Endodermal cell (in vitro differentiated cells): Measurements from ENCODE around the gene AP3S2. TPM values are rescaled to one million over a fixed set of nuclear protein-coding genes. Genes with fewer than 3 reads are reported as not detected.

Source experiments
- DNase-seq: peaks from one replicate; pipeline ENCODE4 v3.0.0-alpha.2; 2017
- H3K27ac ChIP-seq: 2 replicates; pipeline ENCODE4 v1.5.1; 2013; ENCODE audit warnings: mild to moderate bottlenecking, low read depth, low read length, moderate library complexity
- H3K27me3 ChIP-seq: 2 replicates; pipeline ENCODE4 v1.6.1; 2013; ENCODE audit warnings: mild to moderate bottlenecking, low read length, moderate library complexity; ENCODE audit not compliant: insufficient read depth, control insufficient read depth, poor library complexity, severe bottlenecking
- H3K36me3 ChIP-seq: 2 replicates; pipeline ENCODE4 v1.7.0; 2013; ENCODE audit warnings: mild to moderate bottlenecking, low read length, moderate library complexity; ENCODE audit not compliant: control insufficient read depth, insufficient read depth
- H3K4me1 ChIP-seq: one replicate; pipeline ENCODE4 v1.7.0; 2013; ENCODE audit warnings: low read length; ENCODE audit not compliant: control insufficient read depth, insufficient read depth
- H3K4me3 ChIP-seq: 2 replicates; pipeline ENCODE4 v1.5.1; 2013; ENCODE audit warnings: mild to moderate bottlenecking, low read length, moderate library complexity
- H3K9ac ChIP-seq: 2 replicates; pipeline ENCODE4 v1.6.1; 2013; ENCODE audit warnings: mild to moderate bottlenecking, low read length, moderate library complexity; ENCODE audit not compliant: poor library complexity, severe bottlenecking; ENCODE audit errors: extremely low read depth
- H3K9me3 ChIP-seq: 2 replicates; pipeline ENCODE4 v1.6.1; 2013; ENCODE audit warnings: mild to moderate bottlenecking, low read length, moderate library complexity; ENCODE audit not compliant: control insufficient read depth
- H3K27ac Mint-ChIP-seq: 2 replicates; pipeline ENCODE4 v1.8.0; 2020; ENCODE audit warnings: mixed read lengths
- H3K27me3 Mint-ChIP-seq: 2 replicates; pipeline ENCODE4 v1.8.0; 2021; ENCODE audit warnings: mild to moderate bottlenecking, mixed read lengths; ENCODE audit not compliant: insufficient read depth
- H3K36me3 Mint-ChIP-seq: 2 replicates; pipeline ENCODE4 v1.8.0; 2020; ENCODE audit warnings: low read depth, mixed read lengths
- H3K4me1 Mint-ChIP-seq: 2 replicates; pipeline ENCODE4 v1.8.0; 2020; ENCODE audit warnings: mixed read lengths
- H3K4me3 Mint-ChIP-seq: 2 replicates; pipeline ENCODE4 v1.8.0; 2020; ENCODE audit warnings: mild to moderate bottlenecking, moderate library complexity, mixed read lengths
- H3K9me3 Mint-ChIP-seq: 2 replicates; pipeline ENCODE4 v1.8.0; 2020; ENCODE audit warnings: mild to moderate bottlenecking, mixed read lengths
- CTCF ChIP-seq: fragments of 200-600 bp; sonication (generic); conservative IDR thresholded peaks from 2 replicates; pipeline ENCODE4 v1.5.0; 2021; ENCODE audit warnings: antibody characterized with exemption, mild to moderate bottlenecking
- WGBS, 2 experiments: methylation state at CpG; one replicate each; pipeline versions ENCODE4 v1.1.5 to v1.1.7; 2013; ENCODE audit warnings: missing lambda C conversion rate in 2 of 2, mixed read lengths in 1 of 2; ENCODE audit not compliant: insufficient coverage in 1 of 2, insufficient read length in 1 of 2; 5-methylcytosine and 5-hydroxymethylcytosine counted together
- total RNA-seq, 2 donors: library from RNA; stranded (reverse); fragmentation: NEBNext Ultra II Directional in 1 of 2; extraction: Animal tissue kit (Norgen Biotek cat#: 25700) in 1 of 2; gene quantifications; 2 replicates in 1 of 2; 3 replicates in 1 of 2; pipeline ENCODE4 v1.2.1, GENCODE V29; 2021

AP3S2 gene
- total RNA-seq, 2 donors from 2014 or later = 39.5 to 54.4 TPM

GRCh38 chr15:89810837-89811236 is 83.0 kb downstream of the AP3S2 start:
- Histone ChIP-seq H3K4me1 (peaks cover 4% of the 10 kb centered on the region), H3K27me3 (peaks cover 34% of the 10 kb centered on the region), H3K4me3 (no peak overlapping the region), H3K36me3 (no peaks in the 10 kb centered on the region), H3K9ac (no peak overlapping the region), H3K27ac (no peak overlapping the region), H3K9me3 (peaks cover 6% of the 10 kb centered on the region)
- H3K27ac Mint-ChIP-seq = no peak overlapping the region
- peaks cover 12% of the 10 kb centered on the region for H3K4me1 Mint-ChIP-seq
- no peaks in the 10 kb centered on the region for H3K36me3 Mint-ChIP-seq
- no peak overlapping the region for H3K4me3 Mint-ChIP-seq
- WGBS, 2 experiments = 89 to 97% methylated on average over 4 to 7 of the region's 7 CpGs
- H3K9me3 Mint-ChIP-seq = peaks cover 9% of the 10 kb centered on the region
- no peak for TF ChIP-seq CTCF
- H3K27me3 Mint-ChIP-seq = peaks cover 47% of the 10 kb centered on the region
- no peak for DNase-seq

- H3K27me3 ChIP-seq = peaks cover 24% of the 10 kb centered on the region
- no peak overlapping the region for H3K27ac ChIP-seq
- H3K4me1 ChIP-seq = peaks cover 4% of the 10 kb centered on the region
- no peak overlapping the region for H3K9ac ChIP-seq
- no peak overlapping the region for H3K4me3 ChIP-seq
- no peaks in the 10 kb centered on the region for H3K36me3 ChIP-seq
- no peak for TF ChIP-seq CTCF
- Mint-ChIP-seq H3K9me3 (no peaks in the 10 kb centered on the region), H3K4me3 (no peak overlapping the region), H3K4me1 (peaks cover 12% of the 10 kb centered on the region), H3K36me3 (no peaks in the 10 kb centered on the region), H3K27me3 (peaks cover 37% of the 10 kb centered on the region), H3K27ac (no peak overlapping the region)
- DNase-seq = no peak
- no peaks in the 10 kb centered on the region for H3K9me3 ChIP-seq
- 94 to 96% methylated on average over 5 of the region's 5 CpGs for WGBS, 2 experiments
Measured at GRCh38 chr15:89809787-89810148, 84.0 kb downstream of the AP3S2 start.

GRCh38 chr15:89809093-89809786 is 84.6 kb downstream of the AP3S2 start:
- H3K27ac Mint-ChIP-seq = no peak overlapping the region
- 79 to 86% methylated on average over 7 to 8 of the region's 8 CpGs for WGBS, 2 experiments
- Histone ChIP-seq H3K36me3 (no peaks in the 10 kb centered on the region), H3K4me3 (no peak overlapping the region), H3K9me3 (no peaks in the 10 kb centered on the region), H3K4me1 (peaks cover 4% of the 10 kb centered on the region), H3K27ac (no peak overlapping the region), H3K27me3 (peaks cover 18% of the 10 kb centered on the region), H3K9ac (no peak overlapping the region)
- peaks cover 12% of the 10 kb centered on the region for H3K4me1 Mint-ChIP-seq
- H3K9me3 Mint-ChIP-seq = no peaks in the 10 kb centered on the region
- no peak overlapping the region for H3K4me3 Mint-ChIP-seq
- H3K36me3 Mint-ChIP-seq = no peaks in the 10 kb centered on the region
- peaks cover 32% of the 10 kb centered on the region for H3K27me3 Mint-ChIP-seq
- peak; percentile 50 for DNase-seq
- TF ChIP-seq CTCF = no peak
